ENCODE data around the gene URB2.

The URB2 gene

DNA sequence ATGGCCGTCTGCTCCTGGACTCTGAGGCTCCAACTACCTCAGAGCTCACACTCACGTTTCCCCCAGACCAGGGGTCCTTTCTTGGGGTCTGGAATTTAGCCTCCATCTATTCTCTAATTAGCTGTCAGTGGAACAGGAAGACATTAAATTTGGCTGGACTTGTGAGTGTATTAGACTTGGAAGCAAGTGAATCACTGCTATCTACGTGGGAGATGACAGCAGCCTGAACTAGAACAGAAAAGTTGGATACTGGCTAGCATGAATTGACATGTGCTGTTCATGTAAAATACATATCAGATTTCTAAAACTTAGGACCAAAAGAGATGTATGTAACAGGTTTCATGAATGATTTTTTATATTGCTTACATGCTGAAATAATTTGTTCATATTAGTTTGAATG lies 28.2 kb upstream of the URB2 start:
- Histone ChIP-seq H3K4me2 (ENCODE audit: low read depth, low read length, poor library complexity, severe bottlenecking) (no peak overlapping the region), H3K36me3 (ENCODE audit: insufficient read depth, low read length) (peaks cover 54% of the 10 kb centered on the region; the same call in 1 of the 2 replicates), H4K20me1 (ENCODE audit: insufficient read depth, low read length, poor library complexity, severe bottlenecking) (no peaks in the 10 kb centered on the region), H3K4me1 (ENCODE audit: insufficient read depth, low read length, poor library complexity, severe bottlenecking) (no peaks in the 10 kb centered on the region), H2AFZ (ENCODE audit: low read length) (no peak overlapping the region), H3K4me3 (ENCODE audit: low read length, poor library complexity, severe bottlenecking) (no peak overlapping the region), H3K9ac (ENCODE audit: low read depth, low read length, poor library complexity, severe bottlenecking) (no peak overlapping the region), H3F3A (ENCODE audit: low read depth) (no peaks in the 10 kb centered on the region), H3K9me3 (ENCODE audit: insufficient read depth, low read depth, low read length) (no peaks in the 10 kb centered on the region), H3K9me2 (replicated peaks; ENCODE audit: low read depth, low read length) (no peaks in the 10 kb centered on the region), H3K79me2 (ENCODE audit: insufficient read depth, low read length) (peaks cover 3% of the 10 kb centered on the region; the same call in 1 of the 2 replicates), H3K27me3 (ENCODE audit: insufficient read depth, low read length, poor library complexity, severe bottlenecking) (no peaks in the 10 kb centered on the region)
- TF ChIP-seq, protein P1, sequence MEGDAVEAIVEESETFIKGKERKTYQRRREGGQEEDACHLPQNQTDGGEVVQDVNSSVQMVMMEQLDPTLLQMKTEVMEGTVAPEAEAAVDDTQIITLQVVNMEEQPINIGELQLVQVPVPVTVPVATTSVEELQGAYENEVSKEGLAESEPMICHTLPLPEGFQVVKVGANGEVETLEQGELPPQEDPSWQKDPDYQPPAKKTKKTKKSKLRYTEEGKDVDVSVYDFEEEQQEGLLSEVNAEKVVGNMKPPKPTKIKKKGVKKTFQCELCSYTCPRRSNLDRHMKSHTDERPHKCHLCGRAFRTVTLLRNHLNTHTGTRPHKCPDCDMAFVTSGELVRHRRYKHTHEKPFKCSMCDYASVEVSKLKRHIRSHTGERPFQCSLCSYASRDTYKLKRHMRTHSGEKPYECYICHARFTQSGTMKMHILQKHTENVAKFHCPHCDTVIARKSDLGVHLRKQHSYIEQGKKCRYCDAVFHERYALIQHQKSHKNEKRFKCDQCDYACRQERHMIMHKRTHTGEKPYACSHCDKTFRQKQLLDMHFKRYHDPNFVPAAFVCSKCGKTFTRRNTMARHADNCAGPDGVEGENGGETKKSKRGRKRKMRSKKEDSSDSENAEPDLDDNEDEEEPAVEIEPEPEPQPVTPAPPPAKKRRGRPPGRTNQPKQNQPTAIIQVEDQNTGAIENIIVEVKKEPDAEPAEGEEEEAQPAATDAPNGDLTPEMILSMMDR (conservative IDR thresholded peaks at IDR 0.05; ENCODE audit: low read length): no peak
- no peak for TF ChIP-seq EZH2phosphoT487 (IDR thresholded peaks at IDR 0.05; ENCODE audit: borderline replicate concordance)

DNA sequence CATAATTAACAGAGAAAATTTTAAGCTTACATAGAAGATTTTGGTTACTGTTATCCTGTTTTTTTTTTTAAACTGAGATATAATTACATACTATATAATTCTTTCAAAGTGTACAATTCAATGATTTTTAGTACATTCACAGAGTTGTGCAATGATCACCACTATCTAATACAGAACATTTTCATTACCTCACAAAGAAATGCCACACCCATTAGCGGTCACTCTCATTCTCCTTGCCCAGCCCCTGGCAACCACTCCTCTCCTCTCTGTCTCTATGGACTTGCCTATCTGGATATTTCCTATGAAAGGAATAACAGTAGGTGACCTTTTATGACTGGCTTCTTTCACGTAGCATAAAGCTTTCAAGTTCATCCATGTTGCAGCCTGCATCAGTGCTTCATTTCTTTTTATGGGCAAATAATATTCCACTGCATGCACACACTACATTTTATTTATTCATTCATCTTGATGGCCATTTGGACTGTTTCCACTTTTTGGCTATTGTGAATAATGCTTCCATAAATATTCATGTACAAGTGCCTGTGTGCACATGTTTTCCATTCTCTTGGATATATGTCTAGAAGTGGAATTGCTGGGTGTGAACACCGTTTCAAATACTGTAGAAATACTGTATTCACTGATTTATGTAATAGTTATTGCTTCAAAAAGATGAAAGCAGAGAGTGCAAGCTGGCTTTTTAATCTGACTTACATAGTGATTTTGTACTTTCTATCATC lies 26.7 kb upstream of the URB2 start:
- Histone ChIP-seq H3K36me3 (ENCODE audit: insufficient read depth, low read length) (peaks cover 61% of the 10 kb centered on the region; the same call in 1 of the 2 replicates), H3K9me2 (replicated peaks; ENCODE audit: low read depth, low read length) (no peaks in the 10 kb centered on the region), H4K20me1 (ENCODE audit: insufficient read depth, low read length, poor library complexity, severe bottlenecking) (no peaks in the 10 kb centered on the region), H3F3A (ENCODE audit: low read depth) (no peaks in the 10 kb centered on the region), H3K4me3 (ENCODE audit: low read length, poor library complexity, severe bottlenecking) (no peak overlapping the region), H3K79me2 (ENCODE audit: insufficient read depth, low read length) (peaks cover 3% of the 10 kb centered on the region; the same call in 1 of the 2 replicates), H3K27me3 (ENCODE audit: insufficient read depth, low read length, poor library complexity, severe bottlenecking) (no peaks in the 10 kb centered on the region), H3K4me2 (ENCODE audit: low read depth, low read length, poor library complexity, severe bottlenecking) (no peak overlapping the region), H3K9ac (ENCODE audit: low read depth, low read length, poor library complexity, severe bottlenecking) (no peak overlapping the region), H2AFZ (ENCODE audit: low read length) (no peak overlapping the region), H3K9me3 (ENCODE audit: insufficient read depth, low read depth, low read length) (no peaks in the 10 kb centered on the region), H3K4me1 (ENCODE audit: insufficient read depth, low read length, poor library complexity, severe bottlenecking) (no peaks in the 10 kb centered on the region)
- TF ChIP-seq, protein P1 (conservative IDR thresholded peaks at IDR 0.05; ENCODE audit: low read length): no peak
- no peak for TF ChIP-seq EZH2phosphoT487 (IDR thresholded peaks at IDR 0.05; ENCODE audit: borderline replicate concordance)

DNA sequence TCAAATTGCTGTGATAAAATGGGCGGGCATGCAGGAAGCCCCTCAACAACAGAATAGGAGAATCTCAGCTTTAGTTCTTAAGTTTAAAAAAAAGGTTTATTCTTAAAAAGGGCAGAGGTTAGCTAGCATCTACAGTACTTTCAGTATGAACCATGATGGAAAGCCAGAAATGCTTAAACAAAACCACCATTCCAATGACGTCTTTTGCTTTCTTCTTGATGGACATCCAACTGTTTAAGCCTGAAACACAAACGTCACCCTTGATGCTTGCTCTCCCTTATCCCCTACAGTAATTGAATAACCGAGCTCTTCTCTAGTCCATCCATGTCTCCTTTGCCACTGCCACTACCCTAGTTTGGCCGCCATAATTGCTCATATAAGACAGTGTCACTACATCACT lies 25.8 kb upstream of the URB2 start:
- Histone ChIP-seq H2AFZ (ENCODE audit: low read length) (no peak overlapping the region), H3K36me3 (ENCODE audit: insufficient read depth, low read length) (peaks cover 59% of the 10 kb centered on the region; the same call in 1 of the 2 replicates), H3K79me2 (ENCODE audit: insufficient read depth, low read length) (peaks cover 3% of the 10 kb centered on the region; the same call in 1 of the 2 replicates), H3K9me2 (replicated peaks; ENCODE audit: low read depth, low read length) (no peaks in the 10 kb centered on the region), H3K9me3 (ENCODE audit: insufficient read depth, low read depth, low read length) (no peaks in the 10 kb centered on the region), H3K4me1 (ENCODE audit: insufficient read depth, low read length, poor library complexity, severe bottlenecking) (no peaks in the 10 kb centered on the region), H3F3A (ENCODE audit: low read depth) (no peaks in the 10 kb centered on the region), H3K9ac (ENCODE audit: low read depth, low read length, poor library complexity, severe bottlenecking) (no peak overlapping the region), H3K27me3 (ENCODE audit: insufficient read depth, low read length, poor library complexity, severe bottlenecking) (no peaks in the 10 kb centered on the region), H4K20me1 (ENCODE audit: insufficient read depth, low read length, poor library complexity, severe bottlenecking) (no peaks in the 10 kb centered on the region), H3K4me3 (ENCODE audit: low read length, poor library complexity, severe bottlenecking) (no peak overlapping the region), H3K4me2 (ENCODE audit: low read depth, low read length, poor library complexity, severe bottlenecking) (no peak overlapping the region)
- TF ChIP-seq, protein P1 (conservative IDR thresholded peaks at IDR 0.05; ENCODE audit: low read length): no peak
- TF ChIP-seq EZH2phosphoT487 (IDR thresholded peaks at IDR 0.05; ENCODE audit: borderline replicate concordance): no peak

All from Loucy (cell line).